GM19240 (cell line): ENCODE results near the gene GRID1.
"Not testable (repeated sequence)": the region's sequence is repeated elsewhere in the genome, so short reads cannot be mapped to it uniquely, and the experiment has no call there.

Source experiments
- DNase-seq: peaks from one replicate; pipeline ENCODE4 v3.0.0; 2011; ENCODE audit warnings: low spot score; ENCODE audit not compliant: insufficient read length

Gene GRID1

GRCh38 chr10:86086418-86086817 is 280.2 kb downstream of the GRID1 start:
- DNase-seq, result no peak

GRCh38 chr10:86085686-86086085 is 280.9 kb downstream of the GRID1 start:
- DNase-seq, result no peak

- no peak for DNase-seq
Observed at GRCh38 chr10:86085136-86085535, 281.5 kb downstream of the GRID1 start.

GRCh38 chr10:86084585-86084984 is 282.0 kb downstream of the GRID1 start:
- DNase-seq, result no peak

- no peak for DNase-seq
Observed at GRCh38 chr10:86083664-86084175, 282.9 kb downstream of the GRID1 start.

- DNase-seq, result no peak
Observed at GRCh38 chr10:86083206-86083605, 283.4 kb downstream of the GRID1 start.

GRCh38 chr10:86082556-86082955 is 284.0 kb downstream of the GRID1 start:
- DNase-seq, result no peak

- DNase-seq, result no peak
Observed at GRCh38 chr10:86079088-86079487, 287.5 kb downstream of the GRID1 start.

GRCh38 chr10:86078639-86079035 is 288.0 kb downstream of the GRID1 start:
- DNase-seq, result no peak

GRCh38 chr10:86077871-86078638 is 288.5 kb downstream of the GRID1 start:
- DNase-seq, result no peak

GRCh38 chr10:86077271-86077670 is 289.3 kb downstream of the GRID1 start:
- DNase-seq, result no peak

- not testable (repeated sequence) for DNase-seq
Observed at GRCh38 chr10:86076497-86076896, 290.1 kb downstream of the GRID1 start.

GRCh38 chr10:86075512-86075911 is 291.1 kb downstream of the GRID1 start:
- no peak for DNase-seq

GRCh38 chr10:86074294-86074693 is 292.3 kb downstream of the GRID1 start:
- no peak for DNase-seq

GRCh38 chr10:86073199-86073977 is 293.2 kb downstream of the GRID1 start:
- DNase-seq, result no peak

- no peak for DNase-seq
Observed at GRCh38 chr10:86072413-86072812, 294.2 kb downstream of the GRID1 start.

- no peak for DNase-seq
Observed at GRCh38 chr10:86071758-86072157, 294.8 kb downstream of the GRID1 start.

GRCh38 chr10:86071145-86071544 is 295.4 kb downstream of the GRID1 start:
- no peak for DNase-seq

- DNase-seq, result no peak
Observed at GRCh38 chr10:86070278-86070677, 296.3 kb downstream of the GRID1 start.

GRCh38 chr10:86068231-86069054 is 298.2 kb downstream of the GRID1 start:
- no peak for DNase-seq

GRCh38 chr10:86067436-86068050 is 299.1 kb downstream of the GRID1 start:
- DNase-seq, result no peak
